HG03520 (cell line): Measurements from ENCODE around the gene DYNLRB2.

Experiments used
- ATAC-seq: cut with Tn5 transposase; IDR thresholded peaks from one replicate; pipeline ENCODE4 v1.9.1; 2021; ENCODE audit warnings: mild to moderate bottlenecking, moderate library complexity; ENCODE audit not compliant: unreplicated experiment

Gene DYNLRB2

GRCh38 chr16:80540516-80541305 is at the start of gene DYNLRB2:
DYNLRB2 (plus strand) TSS chr16:80540993; CDS start chr16:80541077, 84 bp downstream.
- ATAC-seq, result peak; percentile 97

- ATAC-seq, result no peak
Measured at GRCh38 chr16:80500116-80500859, 40.5 kb upstream of the DYNLRB2 start.

GRCh38 chr16:80500961-80501525 is 39.8 kb upstream of the DYNLRB2 start:
- no peak for ATAC-seq

GRCh38 chr16:80503107-80503506 is 37.7 kb upstream of the DYNLRB2 start:
- ATAC-seq, result no peak

- ATAC-seq, result no peak
Measured at GRCh38 chr16:80507538-80507937, 33.3 kb upstream of the DYNLRB2 start.

- ATAC-seq, result no peak
Measured at GRCh38 chr16:80509872-80510271, 30.9 kb upstream of the DYNLRB2 start.

- ATAC-seq, result no peak
Measured at GRCh38 chr16:80511824-80512592, 28.8 kb upstream of the DYNLRB2 start.

- ATAC-seq, result no peak
Measured at GRCh38 chr16:80512593-80512853, 28.3 kb upstream of the DYNLRB2 start.

- ATAC-seq, result no peak
Measured at GRCh38 chr16:80515374-80515773, 25.4 kb upstream of the DYNLRB2 start.

- no peak for ATAC-seq
Measured at GRCh38 chr16:80517846-80518245, 22.9 kb upstream of the DYNLRB2 start.

GRCh38 chr16:80518436-80518835 is 22.4 kb upstream of the DYNLRB2 start:
- ATAC-seq, result no peak

GRCh38 chr16:80519189-80519588 is 21.6 kb upstream of the DYNLRB2 start:
- ATAC-seq, result no peak

- no peak for ATAC-seq
Measured at GRCh38 chr16:80525420-80525819, 15.4 kb upstream of the DYNLRB2 start.

GRCh38 chr16:80526418-80527061 is 14.3 kb upstream of the DYNLRB2 start:
- no peak for ATAC-seq

GRCh38 chr16:80527297-80527696 is 13.5 kb upstream of the DYNLRB2 start:
- peak; percentile 56 for ATAC-seq

- no peak for ATAC-seq
Measured at GRCh38 chr16:80530479-80530878, 10.3 kb upstream of the DYNLRB2 start.

GRCh38 chr16:80536238-80536637 is 4.6 kb upstream of the DYNLRB2 start:
- ATAC-seq, result no peak

GRCh38 chr16:80541306-80541694 is 507 bp downstream of the DYNLRB2 start:
- no peak for ATAC-seq

- ATAC-seq, result no peak
Measured at GRCh38 chr16:80543162-80543561, 2.4 kb downstream of the DYNLRB2 start.

GRCh38 chr16:80544326-80544725 is 3.5 kb downstream of the DYNLRB2 start:
- no peak for ATAC-seq

GRCh38 chr16:80546249-80546648 is 5.5 kb downstream of the DYNLRB2 start:
- ATAC-seq, result no peak
